RWPE1 (cell line): ENCODE data around the gene CUEDC1.

Experiments used
- CTCF ChIA-PET: fragments of 350-600 bp; sonication (Branson Sonifier 250); formaldehyde crosslinking; extraction: SDS; loops from one replicate; lab custom pipeline; 2021; lab: Yijun Ruan, JAX
- POLR2A ChIA-PET: fragments of 400-600 bp; formaldehyde crosslinking; extraction: SDS; loops from one replicate; lab custom pipeline; 2020; ENCODE audit warnings: antibody characterized with exemption; ENCODE audit not compliant: low non-redundant PET; lab: Yijun Ruan, JAX
- DNase-seq: peaks from one replicate; pipeline ENCODE4 v3.0.0; 2012; ENCODE audit warnings: low spot score
- H3K27ac ChIP-seq: fragments of 450-650 bp; 2 replicates; pipeline ENCODE4 v1.5.1; 2017
- TF ChIP-seq, protein P1 (sequence below): fragments of 450-650 bp; conservative IDR thresholded peaks from 2 replicates; pipeline ENCODE4 v1.5.1; 2017; ENCODE audit warnings: low read depth, mild to moderate bottlenecking

CUEDC1 gene

GRCh38 chr17:57993471-57994365 lies 38.5 kb upstream of the CUEDC1 start:
- peak overlapping the region; percentile 40 for H3K27ac ChIP-seq
- no peak for DNase-seq
- TF ChIP-seq, protein P1, sequence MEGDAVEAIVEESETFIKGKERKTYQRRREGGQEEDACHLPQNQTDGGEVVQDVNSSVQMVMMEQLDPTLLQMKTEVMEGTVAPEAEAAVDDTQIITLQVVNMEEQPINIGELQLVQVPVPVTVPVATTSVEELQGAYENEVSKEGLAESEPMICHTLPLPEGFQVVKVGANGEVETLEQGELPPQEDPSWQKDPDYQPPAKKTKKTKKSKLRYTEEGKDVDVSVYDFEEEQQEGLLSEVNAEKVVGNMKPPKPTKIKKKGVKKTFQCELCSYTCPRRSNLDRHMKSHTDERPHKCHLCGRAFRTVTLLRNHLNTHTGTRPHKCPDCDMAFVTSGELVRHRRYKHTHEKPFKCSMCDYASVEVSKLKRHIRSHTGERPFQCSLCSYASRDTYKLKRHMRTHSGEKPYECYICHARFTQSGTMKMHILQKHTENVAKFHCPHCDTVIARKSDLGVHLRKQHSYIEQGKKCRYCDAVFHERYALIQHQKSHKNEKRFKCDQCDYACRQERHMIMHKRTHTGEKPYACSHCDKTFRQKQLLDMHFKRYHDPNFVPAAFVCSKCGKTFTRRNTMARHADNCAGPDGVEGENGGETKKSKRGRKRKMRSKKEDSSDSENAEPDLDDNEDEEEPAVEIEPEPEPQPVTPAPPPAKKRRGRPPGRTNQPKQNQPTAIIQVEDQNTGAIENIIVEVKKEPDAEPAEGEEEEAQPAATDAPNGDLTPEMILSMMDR: no peak
- CTCF ChIA-PET: interaction anchor here (0.5 to 1.4 kb wide), 5 partner anchors 108 to 135 kb away, joined by 3 to 7 read pairs (median 3); no protein-coding TSS in a partner anchor
- POLR2A ChIA-PET: no interaction called here

DNA sequence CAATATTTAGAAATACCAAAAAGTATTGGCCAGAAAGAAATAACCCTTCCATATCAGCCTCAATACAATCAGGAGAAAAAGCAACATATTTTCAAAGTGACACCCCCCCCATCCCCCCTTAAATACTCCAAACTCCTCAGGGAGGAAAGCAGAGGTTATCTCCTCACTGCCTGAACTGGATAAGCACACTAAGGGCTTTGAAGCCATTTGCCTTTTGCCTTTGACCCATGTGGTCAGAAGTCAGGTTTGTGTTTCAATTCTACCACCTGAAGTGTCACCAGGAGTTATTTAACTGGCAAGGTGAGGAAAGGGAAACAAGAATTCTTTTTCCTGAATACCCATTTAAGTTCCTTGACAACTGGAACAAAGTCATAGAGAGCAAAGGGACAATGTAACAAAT lies 36.3 kb upstream of the CUEDC1 start:
- no peak for DNase-seq
- TF ChIP-seq, protein P1: no peak
- ChIA-PET POLR2A (no interaction called here), CTCF (interaction anchor here (0.6 to 0.7 kb wide), 2 partner anchors 10 to 159 kb away, joined by 3 to 5 read pairs; no protein-coding TSS in a partner anchor)
- no peak overlapping the region for H3K27ac ChIP-seq

- DNase-seq: no peak
- TF ChIP-seq, protein P1: no peak
- ChIA-PET CTCF (interaction anchor here (1.3 kb wide), 1 partner anchor 9 kb away, joined by 3 read pairs; no protein-coding TSS in a partner anchor), POLR2A (no interaction called here)
- no peak overlapping the region for H3K27ac ChIP-seq
Measured at GRCh38 chr17:57990037-57990436, 34.8 kb upstream of the CUEDC1 start.

GRCh38 chr17:57988301-57989250 lies 33.4 kb upstream of the CUEDC1 start:
- DNase-seq: peak; percentile 87
- TF ChIP-seq, protein P1: no peak
- peak overlapping the region; percentile 98 for H3K27ac ChIP-seq
- ChIA-PET CTCF (interaction anchor here (0.6 to 0.9 kb wide), 3 partner anchors 11 to 131 kb away, joined by 3 to 4 read pairs (median 3); no protein-coding TSS in a partner anchor), POLR2A (interaction anchor here (1.0 kb wide), 1 partner anchor 40 kb away, joined by 3 read pairs; no protein-coding TSS in a partner anchor)

GRCh38 chr17:57987581-57988300 lies 32.5 kb upstream of the CUEDC1 start, which contains the start of gene VEZF1:
TSS of gene VEZF1 (minus strand) at chr17:57988254. CDS start at chr17:57988111, 143 bp downstream.
- ChIA-PET POLR2A (interaction anchor here (1.0 kb wide), 1 partner anchor 39 kb away, joined by 3 read pairs; no protein-coding TSS in a partner anchor), CTCF (interaction anchor here (0.7 to 1.4 kb wide), 3 partner anchors 12 to 39 kb away, joined by 3 to 4 read pairs (median 3); no protein-coding TSS in a partner anchor)
- peak within 1 kb of the TSS; percentile 98 for H3K27ac ChIP-seq
- TF ChIP-seq, protein P1: no peak
- peak; percentile 83 for DNase-seq
